Activated naive CD4-positive, alpha-beta T cell treated with anti-CD3 and anti-CD28 coated beads, Interleukin-2, amount 50 U/mL, for 16 hours (primary cell): ENCODE data around the gene SENP6.

ENCODE experiments used
- DNase-seq: peaks from one replicate; pipeline ENCODE4 v3.0.0-alpha.2; 2020

Gene SENP6

GRCh38 chr6:75748743-75749538 lies 147.3 kb downstream of the SENP6 start, which contains the start of gene MYO6:
TSS of gene MYO6 (plus strand) at chr6:75749239. CDS start at chr6:75817548, 68,309 bp downstream.
- DNase-seq: peak; percentile 32

DNA sequence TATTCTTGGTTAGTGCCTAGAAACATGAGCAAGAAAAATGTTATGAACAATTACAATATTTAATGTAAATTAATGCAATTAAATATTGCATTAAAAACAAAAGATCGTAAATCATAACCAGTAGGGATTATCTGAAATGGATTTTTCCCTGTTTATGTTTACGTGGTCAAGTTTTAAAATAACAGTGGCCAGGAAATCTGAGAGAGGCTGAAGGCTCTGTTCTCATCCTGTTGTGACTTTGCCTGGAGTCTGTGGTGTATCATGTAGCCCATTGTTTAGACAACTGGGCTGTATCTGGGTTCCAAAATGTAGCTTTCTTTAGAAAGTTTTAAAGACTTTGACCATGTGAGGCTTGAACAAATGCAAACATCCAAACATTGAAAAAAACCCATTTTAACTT lies 149.8 kb downstream of the SENP6 start:
- DNase-seq: no peak

GRCh38 chr6:75752365-75752764 lies 150.7 kb downstream of the SENP6 start:
- DNase-seq: no peak

DNA sequence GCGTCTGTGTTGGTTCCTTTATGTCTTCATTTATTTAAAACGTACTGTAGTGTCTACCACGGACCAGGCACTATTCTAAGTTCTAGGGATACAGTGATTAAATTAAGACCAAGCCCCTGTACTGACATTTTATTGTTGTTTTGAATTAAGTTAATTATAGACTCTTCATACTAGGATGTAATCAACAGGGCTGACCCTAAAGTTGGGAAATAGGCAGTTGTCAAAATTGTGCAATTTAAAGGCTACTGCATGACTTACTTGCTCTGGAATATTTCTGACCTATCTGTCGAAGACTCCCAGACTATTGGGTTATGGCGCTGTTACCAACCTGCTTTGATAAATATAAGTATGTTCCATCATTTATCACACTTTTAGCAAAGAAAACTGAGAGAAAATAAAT lies 154.0 kb downstream of the SENP6 start:
- DNase-seq: no peak

DNA sequence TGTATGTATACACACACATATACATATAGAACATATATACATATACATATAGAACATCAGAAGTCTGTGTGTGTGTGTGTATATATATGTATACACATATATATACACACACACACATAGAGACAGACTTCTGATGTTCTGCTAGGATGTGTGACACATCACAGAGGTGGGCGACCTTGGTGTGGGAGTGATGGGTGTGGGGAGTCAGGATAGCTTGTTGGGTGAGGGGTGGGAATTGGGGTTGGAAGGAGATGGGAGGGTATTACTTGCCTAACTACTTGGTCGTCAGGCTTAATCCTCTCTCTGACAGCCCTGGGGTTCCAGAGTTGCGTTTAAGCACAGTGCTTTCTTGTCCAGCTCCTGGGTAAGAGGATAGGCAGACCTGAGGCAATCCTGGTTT lies 155.6 kb downstream of the SENP6 start:
- no peak for DNase-seq

DNA sequence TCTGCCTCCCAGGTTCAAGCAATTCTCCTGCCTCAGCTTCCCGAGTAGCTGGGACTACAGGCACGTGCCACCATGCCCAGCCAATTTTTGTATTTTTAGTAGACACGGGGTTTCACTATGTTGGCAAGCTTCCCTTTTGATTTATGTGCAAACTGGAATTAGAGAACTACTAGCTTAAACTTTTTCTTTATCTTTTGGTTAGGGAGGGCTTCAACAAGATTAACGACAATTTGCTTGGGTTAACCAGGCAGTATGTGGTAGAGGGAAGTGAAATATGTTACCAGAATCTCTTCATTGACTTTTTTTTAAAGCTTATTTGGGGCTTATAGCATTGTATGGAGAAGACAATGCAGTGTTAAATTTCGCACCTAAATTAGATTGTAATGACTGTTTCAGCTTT lies 156.4 kb downstream of the SENP6 start:
- no peak for DNase-seq

DNA sequence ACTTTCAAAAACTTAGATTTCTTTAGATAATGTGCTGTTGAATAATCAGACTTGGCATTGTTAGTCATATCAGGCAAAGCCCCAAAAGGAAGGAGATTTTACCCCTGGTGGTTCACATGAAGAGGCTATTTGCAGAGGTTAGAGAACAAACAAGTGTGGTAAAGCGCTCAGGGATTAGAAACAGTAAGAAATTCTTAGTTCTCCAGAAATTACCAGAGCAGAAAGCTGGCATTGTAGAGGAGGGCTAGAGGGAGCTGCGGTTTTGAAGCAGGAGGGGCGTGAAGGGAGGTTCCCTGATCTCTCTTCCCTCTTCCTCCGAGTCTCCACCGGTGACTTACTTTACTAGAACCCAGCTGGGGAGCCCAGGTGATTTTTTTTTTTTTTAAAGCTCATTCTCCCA lies 157.5 kb downstream of the SENP6 start:
- DNase-seq: no peak

GRCh38 chr6:75760320-75760719 lies 158.6 kb downstream of the SENP6 start:
- DNase-seq: no peak

DNA sequence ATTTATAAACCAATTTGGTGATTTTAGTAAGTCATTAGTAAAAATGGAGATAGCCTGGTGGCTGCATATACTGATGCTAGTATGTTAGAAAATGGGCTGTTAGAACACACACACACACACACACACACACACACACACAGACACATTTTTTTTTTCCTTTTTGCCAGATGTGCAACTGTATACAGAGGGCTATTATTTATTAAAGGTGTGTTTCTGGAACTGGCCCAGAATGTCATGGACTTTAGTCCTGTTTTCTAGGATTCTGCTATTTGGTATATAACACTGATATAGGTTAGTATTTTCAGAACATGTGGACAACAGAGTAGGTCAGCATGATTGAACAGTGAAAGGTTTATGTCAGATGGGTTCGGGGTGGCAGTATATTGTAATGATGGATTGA lies 159.8 kb downstream of the SENP6 start:
- no peak for DNase-seq

GRCh38 chr6:75762063-75762462 lies 160.4 kb downstream of the SENP6 start:
- no peak for DNase-seq

DNA sequence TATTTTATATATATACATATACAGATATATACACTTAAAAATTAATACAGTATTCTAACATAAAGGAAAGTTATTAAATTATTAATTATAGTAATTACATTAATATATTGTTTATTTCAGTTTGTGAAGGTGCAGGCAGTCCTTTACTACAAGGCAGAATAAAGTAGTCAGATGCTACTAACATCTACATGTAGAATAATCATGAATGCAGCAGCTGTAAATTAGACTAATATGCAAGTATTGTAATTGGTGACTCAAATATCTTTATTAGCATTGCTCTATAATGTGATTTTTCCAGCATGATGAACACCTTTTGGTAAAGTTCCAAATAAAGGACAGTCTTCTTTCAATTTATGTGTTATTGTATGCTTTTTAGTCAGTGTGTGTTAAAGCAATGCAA lies 164.7 kb downstream of the SENP6 start:
- no peak for DNase-seq
